ENCODE measurements around the gene EEPD1. TPM values are rescaled to one million over a fixed set of nuclear protein-coding genes. Genes with fewer than 3 reads are reported as not detected.

EEPD1 gene
- total RNA-seq, 1 donor from 2014 or later = 14.0 TPM

DNA sequence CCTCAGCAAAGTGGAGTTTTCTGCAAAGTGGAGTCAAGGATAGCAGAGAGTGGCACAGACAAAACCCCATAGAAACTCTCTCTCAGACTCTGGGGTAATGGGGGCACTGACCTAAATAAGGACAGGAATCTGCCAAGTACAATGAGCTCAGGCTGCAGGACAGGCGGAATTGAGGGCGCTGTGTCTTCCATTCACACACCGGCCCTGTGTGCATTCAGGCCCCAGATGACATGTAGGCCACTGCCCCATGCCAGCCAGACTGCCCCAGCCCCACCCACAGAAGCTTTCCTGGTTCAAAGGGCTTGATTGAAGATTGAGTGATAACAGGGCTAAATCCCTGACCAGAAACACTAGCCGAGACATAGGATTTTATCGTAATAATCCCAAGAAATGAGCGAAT lies 52.7 kb downstream of the EEPD1 start:
- no peak for DNase-seq (ENCODE audit: low spot score in 2 of 2)
- H3K27ac ChIP-seq = no peak overlapping the region
- H3K4me1 ChIP-seq = peaks cover 4 to 20% of the 10 kb centered on the region in 2 donors
- intact Hi-C loops (cut with DNase I) = loop anchor here (5.0 kb wide), 1 partner anchor 219 kb away; no protein-coding TSS in a partner anchor
- no peaks in the 10 kb centered on the region for H3K27me3 ChIP-seq
- no peak for TF ChIP-seq CTCF (IDR thresholded peaks at IDR 0.05)
- no peak overlapping the region for H3K4me3 ChIP-seq
- H3K9me3 ChIP-seq = no peaks in the 10 kb centered on the region
- H3K36me3 ChIP-seq = no peaks in the 10 kb centered on the region

DNA sequence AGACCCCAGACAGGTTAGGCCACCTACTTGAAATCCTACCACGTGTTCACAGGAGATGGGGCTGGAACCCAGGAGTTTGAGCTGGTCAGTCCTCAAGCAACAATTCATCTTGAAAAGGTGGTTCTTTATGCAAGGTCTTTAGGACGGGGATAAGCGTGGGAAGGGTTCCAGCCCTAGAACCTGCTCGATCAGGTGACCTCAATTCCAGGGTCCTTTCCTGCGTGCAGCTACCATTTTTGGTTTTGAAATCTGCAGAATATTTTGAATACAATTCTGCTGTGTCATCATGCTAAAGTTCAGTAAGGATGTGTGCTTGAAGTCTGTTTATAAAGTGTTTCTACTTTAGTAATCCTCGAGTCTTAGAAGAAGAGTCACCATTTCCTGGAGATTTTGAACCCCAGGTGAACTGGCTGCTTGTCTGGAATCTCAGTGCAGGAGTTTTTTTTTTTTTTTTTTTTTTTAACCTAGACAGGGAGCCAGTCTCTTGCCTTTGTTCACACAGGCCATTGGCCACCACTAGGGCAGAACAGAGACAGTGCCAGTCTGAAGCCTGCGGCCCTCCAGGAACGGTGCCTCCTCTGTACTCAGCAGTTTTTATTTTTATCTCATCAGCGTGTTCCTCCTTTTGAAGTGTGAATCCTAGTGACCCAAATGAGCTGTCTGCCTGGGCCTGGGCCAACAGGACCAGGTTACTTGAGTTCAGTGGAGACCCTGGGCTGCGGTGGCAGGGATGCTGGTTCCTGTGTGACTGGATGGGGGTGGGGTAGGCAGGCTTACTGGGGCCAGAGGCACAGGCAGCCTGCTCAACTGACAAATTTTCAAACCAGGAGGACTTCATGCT lies 54.6 kb downstream of the EEPD1 start:
- TF ChIP-seq CTCF (IDR thresholded peaks at IDR 0.05) = peak in 1 of 3 experiments; percentile 21
- Histone ChIP-seq H3K36me3 (no peaks in the 10 kb centered on the region), H3K9me3 (no peaks in the 10 kb centered on the region), H3K27me3 (no peaks in the 10 kb centered on the region), H3K4me3 (no peak overlapping the region), H3K4me1 (peaks cover 4 to 18% of the 10 kb centered on the region in 2 donors), H3K27ac (peak overlapping the region; percentile 45 to 73)
- peak; percentile 53 to 79 for DNase-seq (ENCODE audit: low spot score in 2 of 2)
- intact Hi-C loops (cut with DNase I) = loop anchor here (5.0 kb wide), 1 partner anchor 220 kb away; no protein-coding TSS in a partner anchor

- no peak overlapping the region for H3K4me3 ChIP-seq
- intact Hi-C loops (cut with DNase I) = loop anchor here (5.0 kb wide), 1 partner anchor 221 kb away; no protein-coding TSS in a partner anchor
- no peak for TF ChIP-seq CTCF (IDR thresholded peaks at IDR 0.05)
- H3K27ac ChIP-seq = peak overlapping the region; percentile 45 to 67
- no peaks in the 10 kb centered on the region for H3K36me3 ChIP-seq
- H3K27me3 ChIP-seq = no peaks in the 10 kb centered on the region
- no peak for DNase-seq (ENCODE audit: low spot score in 2 of 2)
- peaks cover 4 to 15% of the 10 kb centered on the region in 2 donors for H3K4me1 ChIP-seq
- H3K9me3 ChIP-seq = no peaks in the 10 kb centered on the region
These were observed 55.4 kb downstream of the EEPD1 start for GRCh38 chr7:36208426-36208825.

DNA sequence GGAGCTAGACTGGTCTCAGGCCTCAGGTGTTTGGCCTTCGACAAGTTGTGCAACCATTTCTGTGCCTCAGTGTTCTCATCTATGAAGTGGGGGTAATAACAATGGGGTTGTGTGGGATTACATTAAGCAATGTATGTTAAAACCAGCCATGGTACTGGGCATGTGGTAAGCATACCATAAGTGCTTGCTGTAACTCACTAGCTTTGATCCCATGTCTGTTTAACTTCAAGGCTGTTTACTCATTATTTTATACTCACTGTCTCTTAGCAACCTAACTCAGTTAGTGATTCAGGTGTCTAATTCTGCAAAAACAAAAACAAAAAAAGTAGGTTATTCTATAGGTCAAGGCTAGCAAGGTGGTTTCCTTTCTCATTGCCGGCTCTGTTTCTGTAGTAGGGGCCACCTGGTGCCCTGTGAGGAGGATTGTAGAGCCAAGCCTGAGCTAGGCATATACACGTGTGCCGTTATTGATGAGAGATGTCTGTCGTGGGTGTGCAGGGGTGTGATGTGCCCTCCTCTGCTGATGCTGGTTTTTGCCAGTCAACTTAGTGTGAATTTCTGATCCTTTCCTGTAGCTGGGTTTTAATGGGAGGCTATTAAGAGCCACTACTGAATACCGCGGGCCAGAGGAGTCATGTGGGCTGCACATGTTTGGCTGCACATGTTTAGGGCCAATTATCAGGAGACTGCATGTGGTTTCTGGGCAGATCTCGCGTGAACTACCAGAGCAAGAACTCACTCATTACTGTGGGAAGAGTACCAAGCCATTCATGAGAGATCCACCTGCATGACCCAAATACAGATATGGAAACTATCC lies 56.2 kb downstream of the EEPD1 start:
- H3K27ac ChIP-seq = peak overlapping the region in 1 of 2 donors; percentile 67
- H3K4me1 ChIP-seq = peaks cover 4 to 15% of the 10 kb centered on the region in 2 donors
- no peak for DNase-seq (ENCODE audit: low spot score in 2 of 2)
- no peaks in the 10 kb centered on the region for H3K27me3 ChIP-seq
- intact Hi-C loops (cut with DNase I) = loop anchor here (5.0 kb wide), 1 partner anchor 222 kb away; no protein-coding TSS in a partner anchor
- H3K36me3 ChIP-seq = no peaks in the 10 kb centered on the region
- H3K4me3 ChIP-seq = no peak overlapping the region
- no peak for TF ChIP-seq CTCF (IDR thresholded peaks at IDR 0.05)
- H3K9me3 ChIP-seq = no peaks in the 10 kb centered on the region

- TF ChIP-seq CTCF (IDR thresholded peaks at IDR 0.05) = no peak
- DNase-seq (ENCODE audit: low spot score in 2 of 2) = no peak
- H3K27me3 ChIP-seq = no peaks in the 10 kb centered on the region
- no peaks in the 10 kb centered on the region for H3K36me3 ChIP-seq
- H3K4me1 ChIP-seq = peaks cover 4 to 15% of the 10 kb centered on the region in 2 donors
- H3K27ac ChIP-seq = no peak overlapping the region
- H3K9me3 ChIP-seq = no peaks in the 10 kb centered on the region
- intact Hi-C loops (cut with DNase I) = loop anchor here (5.0 kb wide), 1 partner anchor 222 kb away; no protein-coding TSS in a partner anchor
- H3K4me3 ChIP-seq = no peak overlapping the region
These were observed 56.7 kb downstream of the EEPD1 start for GRCh38 chr7:36209814-36210183.
